ENCODE measurements around the gene MRPL23.

GRCh38 chr11:1998861-1999260, 51.7 kb downstream of the MRPL23 start:
- TF ChIP-seq, protein P1, sequence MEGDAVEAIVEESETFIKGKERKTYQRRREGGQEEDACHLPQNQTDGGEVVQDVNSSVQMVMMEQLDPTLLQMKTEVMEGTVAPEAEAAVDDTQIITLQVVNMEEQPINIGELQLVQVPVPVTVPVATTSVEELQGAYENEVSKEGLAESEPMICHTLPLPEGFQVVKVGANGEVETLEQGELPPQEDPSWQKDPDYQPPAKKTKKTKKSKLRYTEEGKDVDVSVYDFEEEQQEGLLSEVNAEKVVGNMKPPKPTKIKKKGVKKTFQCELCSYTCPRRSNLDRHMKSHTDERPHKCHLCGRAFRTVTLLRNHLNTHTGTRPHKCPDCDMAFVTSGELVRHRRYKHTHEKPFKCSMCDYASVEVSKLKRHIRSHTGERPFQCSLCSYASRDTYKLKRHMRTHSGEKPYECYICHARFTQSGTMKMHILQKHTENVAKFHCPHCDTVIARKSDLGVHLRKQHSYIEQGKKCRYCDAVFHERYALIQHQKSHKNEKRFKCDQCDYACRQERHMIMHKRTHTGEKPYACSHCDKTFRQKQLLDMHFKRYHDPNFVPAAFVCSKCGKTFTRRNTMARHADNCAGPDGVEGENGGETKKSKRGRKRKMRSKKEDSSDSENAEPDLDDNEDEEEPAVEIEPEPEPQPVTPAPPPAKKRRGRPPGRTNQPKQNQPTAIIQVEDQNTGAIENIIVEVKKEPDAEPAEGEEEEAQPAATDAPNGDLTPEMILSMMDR (IDR thresholded peaks at IDR 0.05; ENCODE audit: insufficient read depth, low read depth, low read length), result no peak
- TF ChIP-seq EZH2 (IDR thresholded peaks at IDR 0.05; ENCODE audit: insufficient read depth, low read length), result no peak

All from astrocyte (in vitro differentiated cells and primary cell).